HUES48 (cell line): ENCODE measurements around the gene TNFRSF11A.
A peak's percentile ranks its signal among the peaks of the same experiment; 100 is the strongest.

Experiments
- H3K27ac ChIP-seq: one replicate; pipeline ENCODE4 v1.7.0; 2013; ENCODE audit warnings: low read depth, low read length, inconsistent platforms
- H3K27me3 ChIP-seq: 2 replicates; pipeline ENCODE4 v1.6.1; 2013; ENCODE audit warnings: mild to moderate bottlenecking, low read length; ENCODE audit not compliant: control insufficient read depth, insufficient read depth
- H3K36me3 ChIP-seq: 2 replicates; pipeline ENCODE4 v1.6.1; 2013; ENCODE audit warnings: low read length; ENCODE audit not compliant: control insufficient read depth, insufficient read depth
- H3K4me1 ChIP-seq: 2 replicates; pipeline ENCODE4 v1.6.1; 2013; ENCODE audit warnings: mild to moderate bottlenecking, low read length; ENCODE audit not compliant: control insufficient read depth, insufficient read depth
- H3K4me3 ChIP-seq: 2 replicates; pipeline ENCODE4 v1.5.1; 2013; ENCODE audit warnings: mild to moderate bottlenecking, low read depth, low read length
- H3K9ac ChIP-seq: 2 replicates; pipeline ENCODE4 v1.6.1; 2013; ENCODE audit warnings: mild to moderate bottlenecking, low read depth, low read length, moderate library complexity
- H3K9me3 ChIP-seq: 2 replicates; pipeline ENCODE4 v1.6.1; 2013; ENCODE audit warnings: low read length; ENCODE audit not compliant: control insufficient read depth, insufficient read depth

Gene TNFRSF11A

GRCh38 chr18:62289047-62289446, 36.1 kb upstream of the TNFRSF11A start:
- H3K27ac ChIP-seq = no peak overlapping the region
- no peak overlapping the region for H3K9ac ChIP-seq
- no peaks in the 10 kb centered on the region for H3K4me1 ChIP-seq
- H3K36me3 ChIP-seq = peaks cover 42% of the 10 kb centered on the region
- no peaks in the 10 kb centered on the region for H3K9me3 ChIP-seq
- no peaks in the 10 kb centered on the region for H3K27me3 ChIP-seq
- H3K4me3 ChIP-seq = no peak overlapping the region

- no peak overlapping the region for H3K9ac ChIP-seq
- H3K4me3 ChIP-seq = no peak overlapping the region
- no peaks in the 10 kb centered on the region for H3K9me3 ChIP-seq
- no peaks in the 10 kb centered on the region for H3K4me1 ChIP-seq
- no peak overlapping the region for H3K27ac ChIP-seq
- H3K36me3 ChIP-seq = peaks cover 30% of the 10 kb centered on the region
- H3K27me3 ChIP-seq = no peaks in the 10 kb centered on the region
Observed at GRCh38 chr18:62294073-62294472, 31.0 kb upstream of the TNFRSF11A start.

- Histone ChIP-seq H3K4me3 (no peak overlapping the region), H3K27me3 (no peaks in the 10 kb centered on the region), H3K9ac (no peak overlapping the region)
Observed at GRCh38 chr18:62300359-62300963, 24.6 kb upstream of the TNFRSF11A start.

GRCh38 chr18:62301322-62301721, 23.8 kb upstream of the TNFRSF11A start:
- no peak overlapping the region for H3K27ac ChIP-seq
- no peak overlapping the region for H3K9ac ChIP-seq
- peaks cover 48% of the 10 kb centered on the region for H3K36me3 ChIP-seq
- peaks cover 5% of the 10 kb centered on the region; the same call in 1 of the 2 replicates for H3K4me1 ChIP-seq
- H3K4me3 ChIP-seq = no peak overlapping the region
- H3K27me3 ChIP-seq = no peaks in the 10 kb centered on the region
- no peaks in the 10 kb centered on the region for H3K9me3 ChIP-seq

More at GRCh38 chr18:62300359-62300963, 24.6 kb upstream of the TNFRSF11A start:
- Histone ChIP-seq H3K4me1 (no peaks in the 10 kb centered on the region), H3K27ac (no peak overlapping the region), H3K36me3 (peaks cover 47% of the 10 kb centered on the region), H3K9me3 (no peaks in the 10 kb centered on the region)

- Histone ChIP-seq H3K27ac (no peak overlapping the region), H3K9ac (no peak overlapping the region), H3K27me3 (no peaks in the 10 kb centered on the region), H3K36me3 (peaks cover 14% of the 10 kb centered on the region), H3K4me3 (no peak overlapping the region), H3K9me3 (no peaks in the 10 kb centered on the region), H3K4me1 (no peaks in the 10 kb centered on the region)
Observed at GRCh38 chr18:62312851-62313250, 12.3 kb upstream of the TNFRSF11A start.

- no peaks in the 10 kb centered on the region for H3K36me3 ChIP-seq
- H3K27me3 ChIP-seq = peaks cover 22% of the 10 kb centered on the region
- no peak overlapping the region for H3K4me3 ChIP-seq
Observed at GRCh38 chr18:62318228-62319180, 6.6 kb upstream of the TNFRSF11A start.

GRCh38 chr18:62321201-62321600, 3.9 kb upstream of the TNFRSF11A start:
- Histone ChIP-seq H3K27me3 (peaks cover 41% of the 10 kb centered on the region), H3K4me3 (no peak overlapping the region), H3K36me3 (no peaks in the 10 kb centered on the region), H3K9me3 (no peaks in the 10 kb centered on the region), H3K9ac (no peak overlapping the region), H3K4me1 (peaks cover 36% of the 10 kb centered on the region), H3K27ac (no peak overlapping the region)

More at GRCh38 chr18:62318228-62319180, 6.6 kb upstream of the TNFRSF11A start:
- H3K9ac ChIP-seq = no peak overlapping the region
- no peaks in the 10 kb centered on the region for H3K9me3 ChIP-seq
- peaks cover 22% of the 10 kb centered on the region for H3K4me1 ChIP-seq
- H3K27ac ChIP-seq = no peak overlapping the region

- Histone ChIP-seq H3K27me3 (peaks cover 60% of the 10 kb centered on the region), H3K9ac (no peak overlapping the region), H3K4me3 (peak overlapping the region; percentile 61), H3K27ac (peak overlapping the region; percentile 75), H3K4me1 (peaks cover 48% of the 10 kb centered on the region), H3K9me3 (no peaks in the 10 kb centered on the region), H3K36me3 (no peaks in the 10 kb centered on the region)
Observed at GRCh38 chr18:62323483-62324180, 1.5 kb upstream of the TNFRSF11A start.

- Histone ChIP-seq H3K4me3 (peak overlapping the region; percentile 61), H3K4me1 (peaks cover 52% of the 10 kb centered on the region), H3K9ac (0 out of 2 replicates have a peak overlapping the region, but pooled peaks have one; percentile 54), H3K36me3 (no peaks in the 10 kb centered on the region), H3K9me3 (no peaks in the 10 kb centered on the region), H3K27ac (peak overlapping the region; percentile 75), H3K27me3 (peaks cover 60% of the 10 kb centered on the region)
Observed at GRCh38 chr18:62324181-62324828, 805 bp upstream of the TNFRSF11A start.

- peaks cover 60% of the 10 kb centered on the region for H3K27me3 ChIP-seq
- H3K27ac ChIP-seq = no peak overlapping the region
- H3K4me3 ChIP-seq = peak overlapping the region; percentile 81
- H3K4me1 ChIP-seq = peaks cover 63% of the 10 kb centered on the region
- no peaks in the 10 kb centered on the region for H3K36me3 ChIP-seq
- H3K9ac ChIP-seq = peak overlapping the region; percentile 43; the same call in 1 of the 2 replicates
- H3K9me3 ChIP-seq = no peaks in the 10 kb centered on the region
Observed at GRCh38 chr18:62325806-62326645, 916 bp downstream of the TNFRSF11A start.
